Peyer's patch (tissue), 4 donors: ENCODE measurements around the gene ADORA2B.

Source experiments
- CTCF ChIP-seq, 6 experiments: fragments of 450-650 bp in 4 of 6; fragments of 200-600 bp in 2 of 6; sonication (generic) in 1 of 6; IDR thresholded peaks; one replicate each; pipeline ENCODE4 v1.5.1; 2017 to 2019; ENCODE audit warnings: antibody characterized with exemption in 6 of 6, mild to moderate bottlenecking in 3 of 6, moderate library complexity in 1 of 6
- POLR2A ChIP-seq, 2 donors: fragments of 450-650 bp; IDR thresholded peaks; one replicate each; pipeline ENCODE4 v1.5.1; 2017; ENCODE audit warnings: antibody characterized with exemption in 2 of 2, mild to moderate bottlenecking in 2 of 2, moderate library complexity in 2 of 2

GRCh38 chr17:16001226-16001897 lies 56.4 kb downstream of the ADORA2B start:
- TF ChIP-seq CTCF (IDR thresholded peaks at IDR 0.05) (no peak), POLR2A (IDR thresholded peaks at IDR 0.05) (no peak)
